Ovary (tissue), 9 donors: ENCODE data around the gene FAM180B. TPM values are rescaled to one million over a fixed set of nuclear protein-coding genes. Genes with fewer than 3 reads are reported as not detected.

ENCODE experiments used
- DNase-seq, 5 donors: peaks; one replicate each; pipeline ENCODE4 v3.0.0-alpha.2; 2019 to 2020
- H3K27ac ChIP-seq, 2 donors: fragments of 200-600 bp; one replicate each; pipeline versions ENCODE4 v1.5.1 to v1.8.0; 2019 to 2022
- H3K27me3 ChIP-seq: fragments of 200-600 bp; one replicate; pipeline ENCODE4 v1.8.0; 2022
- H3K36me3 ChIP-seq: fragments of 200-600 bp; sonication (generic); one replicate; pipeline ENCODE4 v1.5.1; 2019
- H3K4me1 ChIP-seq: one replicate; pipeline ENCODE4 v1.8.1; 2013; ENCODE audit warnings: mild to moderate bottlenecking, moderate library complexity; ENCODE audit not compliant: insufficient read depth
- H3K4me3 ChIP-seq: fragments of 200-600 bp; sonication (generic); one replicate; pipeline ENCODE4 v1.5.1; 2017
- H3K9me3 ChIP-seq, 2 donors: fragments of 200-600 bp in 1 of 2; sonication (generic) in 1 of 2; one replicate each; pipeline versions ENCODE4 v1.5.1 to v1.8.1; 2013 to 2019; ENCODE audit warnings: mild to moderate bottlenecking in 1 of 2, moderate library complexity in 1 of 2
- CTCF ChIP-seq, 3 donors: fragments of 450-650 bp in 2 of 3; fragments of 200-600 bp in 1 of 3; IDR thresholded peaks; one replicate each; pipeline versions ENCODE4 v1.5.1 to v1.8.0; 2016 to 2022; ENCODE audit warnings: antibody characterized with exemption in 3 of 3, mild to moderate bottlenecking in 1 of 3
- EP300 ChIP-seq: sonication (generic); formaldehyde crosslinking; IDR thresholded peaks from one replicate; pipeline ENCODE4 v1.6.1; 2017; ENCODE audit warnings: antibody characterized with exemption
- POLR2A ChIP-seq: fragments of 450-650 bp; IDR thresholded peaks from one replicate; pipeline ENCODE4 v1.6.1; 2017; ENCODE audit warnings: antibody characterized with exemption, mild to moderate bottlenecking, moderate library complexity
- WGBS, 3 donors: extraction: QIAGEN DNeasy Blood & Tissue Kit in 1 of 3; methylation state at CpG; one replicate each; pipeline versions ENCODE4 v1.1.5 to v1.1.7; 2013 to 2017; 5-methylcytosine and 5-hydroxymethylcytosine counted together
- intact Hi-C, 4 donors: fragments of 100-400 bp; cut with DNase I; formaldehyde crosslinking; loops; one replicate each; pipeline versions ENCODE4 v1.11.0 to v1.15.1; 2022 to 2023
- polyA plus RNA-seq, 2 donors: library from polyadenylated mRNA; stranded (reverse); fragments of 200-250 nt in 1 of 2; fragments of 350-450 nt in 1 of 2; fragmentation: Illumina TruSeq in 1 of 2; extraction: RNeasy Lipid Tissue Mini Kit (QIAGEN cat#74804) in 1 of 2; gene quantifications; one replicate each; pipeline ENCODE4 v1.2.3, GENCODE V29; 2013 to 2014
- total RNA-seq, 7 donors: library from RNA; depleted of rRNA in 2 of 7; stranded (reverse); fragments of >200 nt in 2 of 7; fragmentation: NEBNext Ultra II Directional in 3 of 7; extraction: Animal tissue kit (Norgen Biotek cat#: 25700) in 3 of 7; gene quantifications; one replicate each; pipeline versions ENCODE4 v1.1.0 to v1.2.4, GENCODE V29; 2016 to 2023
- donor health status: DM: no; HTN: no; CAD: no; lungs with moderate emphysema.
- donor health status: DM: no; HTN: no; CAD: no.
- donor health status: Bipolar disorder and iron deficiency.
- donor health status: DM: yes; HTN: yes; CAD: no.
- donor health status: DM: no; HTN: no; CAD: no.
- donor health status: DM: yes; HTN: yes; CAD: no.

FAM180B gene
- total and polyA plus RNA-seq, 9 donors, result 0.62 TPM; not detected in 8

GRCh38 chr11:47572715-47573255 lies 13.7 kb upstream of the FAM180B start:
- intact Hi-C loops, result no loop called here
- Histone ChIP-seq H3K4me3 (no peak overlapping the region), H3K27me3 (no peaks in the 10 kb centered on the region), H3K27ac (no peak overlapping the region), H3K9me3 (no peaks in the 10 kb centered on the region), H3K36me3 (no peaks in the 10 kb centered on the region), H3K4me1 (peaks cover 1% of the 10 kb centered on the region)
- WGBS, 3 donors, result 34 to 42% (median 36%) methylated on average over 8 of the region's 8 CpGs
- peak in 1 of 5 donors; percentile 36 for DNase-seq
- TF ChIP-seq CTCF (IDR thresholded peaks at IDR 0.05) (no peak), EP300 (no peak), POLR2A (no peak)

GRCh38 chr11:47573321-47573720 lies 13.2 kb upstream of the FAM180B start:
- WGBS, 3 donors, result 77 to 89% (median 84%) methylated on average over 11 of the region's 11 CpGs
- no peaks in the 10 kb centered on the region for H3K9me3 ChIP-seq
- intact Hi-C loops, result no loop called here
- no peaks in the 10 kb centered on the region for H3K27me3 ChIP-seq
- no peaks in the 10 kb centered on the region for H3K36me3 ChIP-seq
- H3K4me3 ChIP-seq, result no peak overlapping the region
- no peak overlapping the region for H3K27ac ChIP-seq
- DNase-seq, result peak in 1 of 5 donors; percentile 28
- peaks cover 3% of the 10 kb centered on the region for H3K4me1 ChIP-seq
- no peak for TF ChIP-seq EP300
- TF ChIP-seq CTCF (IDR thresholded peaks at IDR 0.05), result no peak
- no peak for TF ChIP-seq POLR2A

- H3K9me3 ChIP-seq, result no peaks in the 10 kb centered on the region
- intact Hi-C loops, result no loop called here
- H3K4me3 ChIP-seq, result no peak overlapping the region
- peak in 1 of 5 donors; percentile 29 for DNase-seq
- WGBS, 3 donors, result 40 to 44% (median 42%) methylated on average over 13 of the region's 13 CpGs
- peaks cover 6% of the 10 kb centered on the region for H3K4me1 ChIP-seq
- no peak overlapping the region for H3K27ac ChIP-seq
- TF ChIP-seq POLR2A (no peak), CTCF (IDR thresholded peaks at IDR 0.05) (no peak), EP300 (no peak)
- H3K36me3 ChIP-seq, result no peaks in the 10 kb centered on the region
- no peaks in the 10 kb centered on the region for H3K27me3 ChIP-seq
These were observed 8.9 kb upstream of the FAM180B start for GRCh38 chr11:47577460-47578041.

- Histone ChIP-seq H3K27ac (peak within 1 kb of the TSS; percentile 74 to 84), H3K36me3 (no peaks in the 10 kb centered on the region), H3K4me1 (peaks cover 6% of the 10 kb centered on the region), H3K4me3 (peak within 1 kb of the TSS; percentile 86), H3K9me3 (no peaks in the 10 kb centered on the region), H3K27me3 (no peaks in the 10 kb centered on the region)
- TF ChIP-seq CTCF (IDR thresholded peaks at IDR 0.05) (no peak), POLR2A (peak; percentile 75), EP300 (no peak)
- peak; percentile 81 to 91 (median 90) for DNase-seq
- WGBS, 3 donors, result 0 to 1% (median 0%) methylated on average over 68 to 72 of the region's 72 CpGs
- intact Hi-C loops, result no loop called here
These were observed 7.7 kb upstream of the FAM180B start, which contains the start of the genes KBTBD4 and NDUFS3 for GRCh38 chr11:47578524-47579494. KBTBD4 (minus strand) TSS chr11:47578970; CDS start chr11:47578951, 19 bp downstream. NDUFS3 (plus strand) TSS chr11:47579074; CDS start chr11:47579092, 18 bp downstream.
